MCF 10A (cell line): ENCODE results near the gene ZNF275. TPM values are rescaled to one million over a fixed set of nuclear protein-coding genes. Genes with fewer than 3 reads are reported as not detected.

ENCODE experiments used
- BruUV-seq: library from RNA; stranded (reverse); fragments of 400-500 nt; replicated peaks from 2 replicates; lab custom pipeline; 2021; lab: Mats Ljungman, UMichigan
- CTCF ChIA-PET: fragments of 300-600 bp; sonication (Branson Sonifier 250); formaldehyde crosslinking; extraction: SDS; loops from one replicate; lab custom pipeline; 2021; ENCODE audit warnings: antibody characterized with exemption, inconsistent platforms; lab: Yijun Ruan, JAX
- POLR2A ChIA-PET: fragments of 300-600, 350-650 bp; sonication (Branson Sonifier 250); formaldehyde crosslinking; extraction: SDS; loops from one replicate; lab custom pipeline; 2020; ENCODE audit warnings: antibody characterized with exemption, inconsistent platforms; lab: Yijun Ruan, JAX
- DNase-seq: peaks from one replicate; pipeline ENCODE4 v3.0.0-alpha.2; 2018; ENCODE audit not compliant: unreplicated experiment
- H3K27ac Mint-ChIP-seq: one replicate; pipeline ENCODE4 v1.8.0; 2022; ENCODE audit warnings: mild to moderate bottlenecking, low read depth, mixed read lengths; ENCODE audit not compliant: unreplicated experiment
- H3K27me3 Mint-ChIP-seq: one replicate; pipeline ENCODE4 v1.8.0; 2022; ENCODE audit warnings: mixed read lengths; ENCODE audit not compliant: insufficient read depth, unreplicated experiment
- H3K36me3 Mint-ChIP-seq: one replicate; pipeline ENCODE4 v1.8.0; 2022; ENCODE audit warnings: mild to moderate bottlenecking, moderate library complexity, mixed read lengths; ENCODE audit not compliant: insufficient read depth, unreplicated experiment
- H3K4me1 Mint-ChIP-seq: one replicate; pipeline ENCODE4 v1.8.0; 2022; ENCODE audit warnings: mixed read lengths; ENCODE audit not compliant: insufficient read depth, unreplicated experiment
- H3K4me3 Mint-ChIP-seq: one replicate; pipeline ENCODE4 v1.8.0; 2022; ENCODE audit warnings: mild to moderate bottlenecking, moderate library complexity, mixed read lengths; ENCODE audit not compliant: unreplicated experiment
- H3K9me3 Mint-ChIP-seq: one replicate; pipeline ENCODE4 v1.8.0; 2022; ENCODE audit warnings: mixed read lengths; ENCODE audit not compliant: unreplicated experiment
- CTCF ChIP-seq: fragments of 200-600 bp; IDR thresholded peaks from one replicate; pipeline ENCODE4 v1.8.0; 2022; ENCODE audit warnings: antibody characterized with exemption, mild to moderate bottlenecking; ENCODE audit not compliant: unreplicated experiment
- intact Hi-C: fragments of 100-400 bp; cut with micrococcal nuclease; formaldehyde crosslinking; loops from 2 replicates; pipeline ENCODE4 v1.14.1; 2022
- total RNA-seq: library from RNA; stranded (reverse); gene quantifications from 2 replicates; pipeline ENCODE4 v1.2.3, GENCODE V29; 2022

The ZNF275 gene
- total RNA-seq, 1 experiment from 2014 or later, result 10.7 TPM

GRCh38 chrX:153339662-153340061, 5.7 kb downstream of the ZNF275 start:
- H3K27me3 Mint-ChIP-seq, result no peaks in the 10 kb centered on the region
- ChIA-PET CTCF (no interaction called here), POLR2A (no interaction called here)
- H3K4me1 Mint-ChIP-seq, result peaks cover 6% of the 10 kb centered on the region
- BruUV-seq, result no TSS peak
- H3K4me3 Mint-ChIP-seq, result no peak overlapping the region
- TF ChIP-seq CTCF, result no peak
- peaks cover 31% of the 10 kb centered on the region for H3K36me3 Mint-ChIP-seq
- intact Hi-C loops, result no loop called here
- no peak for DNase-seq
- peaks cover 16% of the 10 kb centered on the region for H3K9me3 Mint-ChIP-seq
- H3K27ac Mint-ChIP-seq, result no peak overlapping the region

- Mint-ChIP-seq H3K27ac (no peak overlapping the region), H3K4me1 (peaks cover 6% of the 10 kb centered on the region), H3K9me3 (peaks cover 16% of the 10 kb centered on the region), H3K27me3 (no peaks in the 10 kb centered on the region), H3K36me3 (peaks cover 31% of the 10 kb centered on the region), H3K4me3 (no peak overlapping the region)
- CTCF ChIA-PET, result no interaction called here
- no peak for DNase-seq
- intact Hi-C loops, result no loop called here
- POLR2A ChIA-PET, result no interaction called here
- no TSS peak for BruUV-seq
- no peak for TF ChIP-seq CTCF
These were observed 6.2 kb downstream of the ZNF275 start for GRCh38 chrX:153340111-153340510.

GRCh38 chrX:153342762-153343558, 9.0 kb downstream of the ZNF275 start:
- no TSS peak for BruUV-seq
- Mint-ChIP-seq H3K4me3 (no peak overlapping the region), H3K36me3 (peaks cover 45% of the 10 kb centered on the region), H3K4me1 (peaks cover 6% of the 10 kb centered on the region), H3K27ac (no peak overlapping the region), H3K27me3 (no peaks in the 10 kb centered on the region), H3K9me3 (peaks cover 16% of the 10 kb centered on the region)
- ChIA-PET CTCF (no interaction called here), POLR2A (interaction anchor here (0.9 kb wide), 1 partner anchor 378 kb away, joined by 3 read pairs; no protein-coding TSS in a partner anchor)
- intact Hi-C loops, result no loop called here
- DNase-seq, result no peak
- TF ChIP-seq CTCF, result no peak

GRCh38 chrX:153343674-153344073, 9.7 kb downstream of the ZNF275 start:
- H3K4me1 Mint-ChIP-seq, result peaks cover 6% of the 10 kb centered on the region
- ChIA-PET CTCF (no interaction called here), POLR2A (no interaction called here)
- H3K27ac Mint-ChIP-seq, result no peak overlapping the region
- intact Hi-C loops, result no loop called here
- no peak for DNase-seq
- H3K4me3 Mint-ChIP-seq, result no peak overlapping the region
- H3K36me3 Mint-ChIP-seq, result peaks cover 45% of the 10 kb centered on the region
- no TSS peak for BruUV-seq
- no peaks in the 10 kb centered on the region for H3K27me3 Mint-ChIP-seq
- TF ChIP-seq CTCF, result no peak
- H3K9me3 Mint-ChIP-seq, result peaks cover 16% of the 10 kb centered on the region
